Measurements from ENCODE around the gene DLL1. TPM values are rescaled to one million over a fixed set of nuclear protein-coding genes. Genes with fewer than 3 reads are reported as not detected.

The DLL1 gene
- total and polyA plus RNA-seq, 10 donors = 12.6 to 119 (median 62.8) TPM

- peak; percentile 76 for DNase-seq
- peaks cover 10 to 66% (median 40%) of the 10 kb centered on the region in 6 donors for H3K4me1 ChIP-seq
- H3K27ac ChIP-seq = peak overlapping the region in 5 of 8 donors; percentile 61 to 84 (median 82)
- H3K9me3 ChIP-seq = no peaks in the 10 kb centered on the region
- intact Hi-C loops (cut with DNase I; ENCODE audit: low total_unique reads) = no loop called here
- H3K27me3 ChIP-seq (replicated peaks in 1 of 7) = peaks cover 0 to 86% (median 21%) of the 10 kb centered on the region in 7 donors
- H3K4me3 ChIP-seq = peak overlapping the region in 7 of 8 donors; percentile 75 to 95 (median 84)
- WGBS, 5 donors = 52 to 75% (median 55%) methylated on average over 26 of the region's 26 CpGs
- TF ChIP-seq POLR2AphosphoS5 (IDR thresholded peaks at IDR 0.05) (peak in 2 of 3 donors; percentile 6 to 67), POLR2A (IDR thresholded peaks at IDR 0.05) (no peak), CTCF (IDR thresholded peaks at IDR 0.05 in 8 of 11, conservative IDR thresholded peaks at IDR 0.05 in 3 of 11) (no peak)
- peaks cover 0 to 75% (median 27%) of the 10 kb centered on the region in 6 donors for H3K36me3 ChIP-seq
Measured at GRCh38 chr6:170286246-170286933, 4.5 kb downstream of the DLL1 start.

GRCh38 chr6:170285482-170285881 lies 5.4 kb downstream of the DLL1 start:
- peak; percentile 54 for DNase-seq
- Histone ChIP-seq H3K36me3 (peaks cover 0 to 75% (median 27%) of the 10 kb centered on the region in 6 donors), H3K4me1 (peaks cover 9 to 66% (median 39%) of the 10 kb centered on the region in 6 donors), H3K4me3 (peak overlapping the region in 5 of 8 donors; percentile 7 to 95 (median 81)), H3K9me3 (no peaks in the 10 kb centered on the region), H3K27me3 (replicated peaks in 1 of 7) (peaks cover 0 to 85% (median 21%) of the 10 kb centered on the region in 7 donors), H3K27ac (peak overlapping the region in 3 of 8 donors; percentile 80 to 82 (median 82))
- intact Hi-C loops (cut with DNase I; ENCODE audit: low total_unique reads) = no loop called here
- 73 to 92% (median 88%) methylated on average over 4 to 5 of the region's 5 CpGs for WGBS, 5 donors
- TF ChIP-seq POLR2AphosphoS5 (IDR thresholded peaks at IDR 0.05) (peak in 2 of 3 donors; percentile 17 to 29), CTCF (IDR thresholded peaks at IDR 0.05 in 8 of 11, conservative IDR thresholded peaks at IDR 0.05 in 3 of 11) (no peak)

- Histone ChIP-seq H3K4me1 (peaks cover 10 to 70% (median 39%) of the 10 kb centered on the region in 6 donors), H3K27me3 (replicated peaks in 1 of 7) (peaks cover 0 to 80% (median 18%) of the 10 kb centered on the region in 7 donors), H3K27ac (peak overlapping the region in 4 of 8 donors; percentile 17 to 82 (median 81)), H3K36me3 (peaks cover 0 to 75% (median 27%) of the 10 kb centered on the region in 6 donors), H3K4me3 (peak overlapping the region in 4 of 8 donors; percentile 75 to 95 (median 83)), H3K9me3 (no peaks in the 10 kb centered on the region)
- TF ChIP-seq POLR2AphosphoS5 (IDR thresholded peaks at IDR 0.05) = peak in 2 of 3 donors; percentile 45 to 67
- TF ChIP-seq CTCF (IDR thresholded peaks at IDR 0.05 in 8 of 11, conservative IDR thresholded peaks at IDR 0.05 in 3 of 11) = no peak
- intact Hi-C loops (cut with DNase I; ENCODE audit: low total_unique reads) = no loop called here
- DNase-seq = peak; percentile 71
- 83 to 91% (median 89%) methylated on average over 24 of the region's 24 CpGs for WGBS, 5 donors
Measured at GRCh38 chr6:170284866-170285469, 5.9 kb downstream of the DLL1 start.

All from spleen (tissue), 11 donors.